Measurements from ENCODE around the gene AGBL4.

The AGBL4 gene

DNA sequence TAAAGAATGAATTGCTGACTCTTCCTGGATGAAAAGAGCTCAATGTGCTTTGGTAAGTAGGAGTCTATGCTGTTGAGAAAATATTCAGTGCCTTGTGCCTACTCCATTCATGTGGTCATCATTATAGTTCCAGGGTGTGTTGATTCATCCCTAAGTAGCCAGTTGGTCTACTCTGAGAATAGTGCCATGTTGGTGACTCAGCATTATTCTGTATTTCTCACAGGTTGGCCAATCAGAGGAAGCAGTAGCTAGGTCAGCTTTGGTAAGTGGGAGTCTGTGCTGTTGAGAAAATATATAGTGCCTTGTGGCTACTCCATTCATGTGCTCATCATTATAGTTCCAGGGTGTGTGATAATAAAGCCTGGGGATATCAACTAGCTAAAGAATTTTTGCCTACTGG, 397.3 kb downstream of the AGBL4 start:
- DNase-seq (ENCODE audit: low read depth), result no peak
- H3K4me3 ChIP-seq (ENCODE audit: low read length), result no peak overlapping the region
- TF ChIP-seq, protein P1, sequence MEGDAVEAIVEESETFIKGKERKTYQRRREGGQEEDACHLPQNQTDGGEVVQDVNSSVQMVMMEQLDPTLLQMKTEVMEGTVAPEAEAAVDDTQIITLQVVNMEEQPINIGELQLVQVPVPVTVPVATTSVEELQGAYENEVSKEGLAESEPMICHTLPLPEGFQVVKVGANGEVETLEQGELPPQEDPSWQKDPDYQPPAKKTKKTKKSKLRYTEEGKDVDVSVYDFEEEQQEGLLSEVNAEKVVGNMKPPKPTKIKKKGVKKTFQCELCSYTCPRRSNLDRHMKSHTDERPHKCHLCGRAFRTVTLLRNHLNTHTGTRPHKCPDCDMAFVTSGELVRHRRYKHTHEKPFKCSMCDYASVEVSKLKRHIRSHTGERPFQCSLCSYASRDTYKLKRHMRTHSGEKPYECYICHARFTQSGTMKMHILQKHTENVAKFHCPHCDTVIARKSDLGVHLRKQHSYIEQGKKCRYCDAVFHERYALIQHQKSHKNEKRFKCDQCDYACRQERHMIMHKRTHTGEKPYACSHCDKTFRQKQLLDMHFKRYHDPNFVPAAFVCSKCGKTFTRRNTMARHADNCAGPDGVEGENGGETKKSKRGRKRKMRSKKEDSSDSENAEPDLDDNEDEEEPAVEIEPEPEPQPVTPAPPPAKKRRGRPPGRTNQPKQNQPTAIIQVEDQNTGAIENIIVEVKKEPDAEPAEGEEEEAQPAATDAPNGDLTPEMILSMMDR (IDR thresholded peaks at IDR 0.05; ENCODE audit: insufficient read depth, low read depth, low read length, missing control alignments), result no peak

DNA sequence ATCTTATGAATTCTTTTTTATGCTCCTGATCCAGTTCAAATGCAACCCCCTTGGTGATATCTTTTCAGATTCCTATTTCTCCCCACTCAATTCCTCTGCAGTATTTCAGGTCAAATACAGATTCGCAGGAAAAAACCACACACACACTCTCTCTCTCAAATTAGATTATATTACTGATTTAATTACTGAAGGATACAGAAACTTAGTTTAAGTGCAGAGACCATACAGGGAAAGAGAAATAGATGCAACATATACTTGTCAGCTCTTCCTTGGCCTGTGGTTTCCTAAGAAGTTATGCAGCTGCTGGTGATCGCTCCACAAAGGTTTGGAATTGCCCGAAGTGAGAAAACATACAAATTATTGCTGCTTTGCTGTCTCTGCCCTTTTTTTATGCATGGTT, 400.9 kb downstream of the AGBL4 start:
- no peak overlapping the region for H3K4me3 ChIP-seq (ENCODE audit: low read length)
- no peak for DNase-seq (ENCODE audit: low read depth)
- TF ChIP-seq, protein P1 (IDR thresholded peaks at IDR 0.05; ENCODE audit: insufficient read depth, low read depth, low read length, missing control alignments), result no peak

DNA sequence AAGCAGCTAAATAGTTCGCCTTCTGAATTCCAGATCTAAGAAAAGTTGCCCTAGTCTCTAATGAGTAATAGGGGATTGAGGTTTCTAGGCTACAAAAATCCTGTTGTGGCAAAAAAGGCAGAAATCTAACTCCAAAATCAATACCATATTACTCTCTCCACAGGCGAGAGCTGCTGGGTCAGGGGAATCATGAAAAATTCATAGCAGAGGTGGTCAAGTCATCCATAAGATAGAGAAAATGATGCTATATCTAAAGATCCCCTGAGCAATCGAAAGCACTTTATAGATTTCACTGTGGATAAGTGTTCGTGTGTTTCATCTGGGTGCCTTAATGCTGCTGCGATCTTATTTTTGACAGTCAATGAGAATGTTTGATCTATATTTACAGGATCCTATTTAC, 417.7 kb downstream of the AGBL4 start:
- DNase-seq (ENCODE audit: low read depth), result no peak
- no peak overlapping the region for H3K4me3 ChIP-seq (ENCODE audit: low read length)
- TF ChIP-seq, protein P1 (IDR thresholded peaks at IDR 0.05; ENCODE audit: insufficient read depth, low read depth, low read length, missing control alignments), result no peak

DNA sequence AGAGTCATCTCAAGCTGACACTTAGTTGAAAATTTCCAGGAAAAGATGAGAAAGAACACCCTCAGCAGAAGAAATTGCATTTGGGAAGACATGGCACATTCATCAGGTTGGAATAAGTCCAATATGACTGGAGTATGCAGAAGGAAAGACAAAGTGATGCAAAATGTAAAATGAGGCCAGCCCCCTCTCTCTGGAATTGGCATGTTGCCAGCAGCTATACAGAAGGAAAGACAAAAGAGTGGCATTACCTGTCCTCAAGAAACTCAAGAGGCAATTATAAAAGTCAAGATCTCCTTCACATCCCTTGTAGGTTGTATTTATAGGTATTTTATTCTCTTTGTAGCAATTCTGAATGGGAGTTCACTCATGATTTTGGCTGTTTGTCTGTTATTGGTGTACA, 426.3 kb downstream of the AGBL4 start:
- TF ChIP-seq, protein P1 (IDR thresholded peaks at IDR 0.05; ENCODE audit: insufficient read depth, low read depth, low read length, missing control alignments), result no peak
- H3K4me3 ChIP-seq (ENCODE audit: low read length), result no peak overlapping the region
- DNase-seq (ENCODE audit: low read depth), result no peak

DNA sequence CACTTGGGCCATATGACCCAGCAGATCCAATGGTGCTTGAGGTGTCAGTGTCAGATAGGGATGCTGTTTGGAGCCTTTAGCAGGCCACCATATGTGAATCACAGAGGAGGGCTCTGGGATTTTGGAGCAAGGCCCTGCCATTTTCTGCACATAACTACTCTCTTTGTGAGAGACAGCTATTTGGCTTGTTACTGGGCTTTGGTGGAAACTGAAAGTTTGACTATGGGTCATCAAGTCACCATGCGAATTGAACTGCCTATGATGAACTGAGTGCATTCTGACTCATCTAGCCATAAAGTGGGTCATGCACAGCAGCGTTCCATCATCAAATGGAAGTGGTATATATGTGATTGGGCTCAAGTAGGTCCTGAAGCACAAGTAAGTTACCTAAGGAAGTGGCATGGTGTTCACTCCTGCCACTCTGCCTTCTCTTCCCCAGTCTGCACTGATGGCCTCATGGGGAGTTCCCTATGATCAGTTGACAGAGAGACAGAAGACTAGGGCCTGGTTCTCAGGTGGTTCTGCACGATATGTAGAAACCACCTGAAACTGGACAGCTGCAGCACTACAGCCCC, 447.3 kb downstream of the AGBL4 start:
- no peak overlapping the region for H3K4me3 ChIP-seq (ENCODE audit: low read length)
- TF ChIP-seq, protein P1 (IDR thresholded peaks at IDR 0.05; ENCODE audit: insufficient read depth, low read depth, low read length, missing control alignments), result no peak
- no peak for DNase-seq (ENCODE audit: low read depth)

DNA sequence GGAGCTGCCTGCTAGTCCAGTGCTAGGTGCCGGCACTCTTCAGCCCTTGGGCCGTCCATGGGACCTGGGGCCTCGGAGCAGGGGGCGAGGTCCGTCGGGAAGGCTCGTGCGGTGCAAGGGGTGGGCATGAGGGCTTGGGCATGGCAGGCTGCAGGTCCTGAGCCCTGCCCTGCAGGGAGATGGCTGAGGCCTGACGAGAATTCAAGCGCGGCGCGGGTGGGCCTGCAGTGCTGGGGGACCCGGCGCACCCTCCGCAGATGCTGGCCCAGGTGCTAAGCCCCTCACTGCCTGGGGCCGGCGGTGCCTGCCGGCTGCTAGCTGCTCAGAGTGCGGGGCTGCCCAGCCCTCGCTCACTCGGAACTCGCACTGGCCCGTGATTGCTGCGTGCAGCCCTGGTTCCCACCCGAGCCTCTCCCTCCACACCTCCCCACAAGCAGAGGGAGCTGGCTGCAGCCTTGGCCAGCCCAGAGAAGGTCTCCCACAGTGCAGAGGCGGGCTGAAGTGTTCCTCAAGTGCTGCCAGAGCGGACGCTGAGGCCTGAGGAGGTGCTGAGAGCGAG, 467.0 kb downstream of the AGBL4 start:
- TF ChIP-seq, protein P1 (IDR thresholded peaks at IDR 0.05; ENCODE audit: insufficient read depth, low read depth, low read length, missing control alignments), result no peak

DNA sequence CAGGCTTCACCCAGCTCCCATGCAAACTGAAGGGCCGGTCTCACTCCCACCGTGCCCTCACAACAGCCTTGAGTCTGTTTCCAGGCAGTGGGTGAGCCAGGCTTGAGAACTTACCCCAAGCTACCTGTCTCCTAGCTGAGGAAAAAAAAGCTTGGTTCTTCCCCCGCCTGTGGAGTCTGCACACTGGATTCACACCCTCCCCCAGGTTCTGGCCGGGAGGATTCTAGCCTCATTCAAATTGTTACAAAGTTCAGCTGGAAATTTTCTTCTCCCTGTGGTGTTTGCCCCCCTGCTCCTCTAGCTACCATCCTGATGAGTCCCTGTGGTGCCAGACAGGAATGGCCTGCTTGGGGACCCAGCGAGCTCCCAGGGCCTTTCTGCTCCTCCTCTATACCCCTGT, 471.7 kb downstream of the AGBL4 start:
- no peak for DNase-seq (ENCODE audit: low read depth)
- H3K4me3 ChIP-seq (ENCODE audit: low read length), result no peak overlapping the region
- TF ChIP-seq, protein P1 (IDR thresholded peaks at IDR 0.05; ENCODE audit: insufficient read depth, low read depth, low read length, missing control alignments), result no peak

More for the DNA sequence above, 467.0 kb downstream of the AGBL4 start:
- no peak for DNase-seq (ENCODE audit: low read depth)
- H3K4me3 ChIP-seq (ENCODE audit: low read length), result no peak overlapping the region
